H9 (cell line): Measurements from ENCODE around the gene GABBR2. TPM values are rescaled to one million over a fixed set of nuclear protein-coding genes. Genes with fewer than 3 reads are reported as not detected.

ENCODE experiments used
- DNase-seq: peaks from one replicate; pipeline ENCODE4 v3.0.0-alpha.2; 2017
- H2AFZ ChIP-seq: one replicate; pipeline ENCODE4 v1.6.1; 2013; ENCODE audit warnings: mild to moderate bottlenecking, low read length, control low read depth, moderate library complexity
- H2AK5ac ChIP-seq: 2 replicates; pipeline ENCODE4 v1.6.1; 2013; ENCODE audit warnings: low read length, control low read depth, mixed read lengths; ENCODE audit not compliant: insufficient read length
- H2BK120ac ChIP-seq: one replicate; pipeline ENCODE4 v1.6.1; 2013; ENCODE audit warnings: low read depth, mild to moderate bottlenecking, low read length, control low read depth, inconsistent platforms; ENCODE audit not compliant: poor library complexity, severe bottlenecking
- H2BK12ac ChIP-seq: 2 replicates; pipeline ENCODE4 v1.6.1; 2013; ENCODE audit warnings: low read length, control low read depth, mixed read lengths, low read depth; ENCODE audit not compliant: insufficient read length
- H2BK15ac ChIP-seq: 2 replicates; pipeline ENCODE4 v1.6.1; 2013; ENCODE audit warnings: low read depth, low read length, control low read depth
- H2BK20ac ChIP-seq: one replicate; pipeline ENCODE4 v1.6.1; 2013; ENCODE audit warnings: low read depth, mild to moderate bottlenecking, low read length, control low read depth, inconsistent platforms; ENCODE audit not compliant: poor library complexity, severe bottlenecking
- H2BK5ac ChIP-seq: 2 replicates; pipeline ENCODE4 v1.6.1; 2013; ENCODE audit warnings: low read length, control low read depth, mixed read lengths; ENCODE audit not compliant: insufficient read length
- H3K14ac ChIP-seq: 2 replicates; pipeline ENCODE4 v1.6.1; 2013; ENCODE audit warnings: low read length, control low read depth; ENCODE audit not compliant: insufficient read depth
- H3K18ac ChIP-seq: 2 replicates; pipeline ENCODE4 v1.6.1; 2013; ENCODE audit warnings: low read depth, mild to moderate bottlenecking, mixed read lengths, low read length, control low read depth; ENCODE audit not compliant: insufficient read length
- H3K23ac ChIP-seq: 2 replicates; pipeline ENCODE4 v1.6.1; 2013; ENCODE audit warnings: low read length, control low read depth, mixed read lengths, low read depth; ENCODE audit not compliant: insufficient read length
- H3K23me2 ChIP-seq: 2 replicates; pipeline ENCODE4 v1.6.1; 2013; ENCODE audit warnings: low read depth, mild to moderate bottlenecking, mixed read lengths, low read length, control low read depth; ENCODE audit not compliant: insufficient read length, poor library complexity, severe bottlenecking
- H3K27ac ChIP-seq: 2 replicates; pipeline ENCODE4 v1.5.1; 2013; ENCODE audit warnings: low read length, control low read depth, mixed read lengths, low read depth; ENCODE audit not compliant: insufficient read length
- H3K27me3 ChIP-seq: 2 replicates; pipeline ENCODE4 v1.6.1; 2013; ENCODE audit warnings: low read length, control low read depth, inconsistent platforms; ENCODE audit not compliant: insufficient read depth
- H3K4ac ChIP-seq: 2 replicates; pipeline ENCODE4 v1.6.1; 2013; ENCODE audit warnings: low read depth, mild to moderate bottlenecking, control low read depth, inconsistent platforms, low read length, moderate library complexity
- H3K4me1 ChIP-seq: 2 replicates; pipeline ENCODE4 v1.6.1; 2013; ENCODE audit warnings: low read length, control low read depth, inconsistent platforms; ENCODE audit not compliant: insufficient read depth
- H3K4me2 ChIP-seq: 2 replicates; pipeline ENCODE4 v1.6.1; 2013; ENCODE audit warnings: low read length, control low read depth, mixed read lengths; ENCODE audit not compliant: insufficient read length, insufficient read depth
- H3K56ac ChIP-seq: 2 replicates; pipeline ENCODE4 v1.6.1; 2013; ENCODE audit warnings: low read depth, mild to moderate bottlenecking, mixed read lengths, low read length, control low read depth; ENCODE audit not compliant: insufficient read length
- H3K79me1 ChIP-seq: 2 replicates; pipeline ENCODE4 v1.6.1; 2013; ENCODE audit warnings: low read depth, mild to moderate bottlenecking, moderate library complexity, low read length, control low read depth, inconsistent platforms; ENCODE audit not compliant: insufficient read depth, poor library complexity, severe bottlenecking
- H3K79me2 ChIP-seq: 2 replicates; pipeline ENCODE4 v1.6.1; 2013; ENCODE audit warnings: low read length, control low read depth, inconsistent platforms; ENCODE audit not compliant: insufficient read depth
- H3K9ac ChIP-seq: 2 replicates; pipeline ENCODE4 v1.6.1; 2013; ENCODE audit warnings: low read length, control low read depth, mixed read lengths; ENCODE audit not compliant: insufficient read length; ENCODE audit errors: extremely low read depth
- H3K9me3 ChIP-seq: one replicate; pipeline ENCODE4 v1.6.1; 2013; ENCODE audit warnings: low read depth, low read length, inconsistent platforms; ENCODE audit not compliant: control insufficient read depth
- H3T11ph ChIP-seq: one replicate; pipeline ENCODE4 v1.6.1; 2013; ENCODE audit warnings: mild to moderate bottlenecking, low read length, control low read depth, inconsistent platforms
- H4K20me1 ChIP-seq: one replicate; pipeline ENCODE4 v1.6.1; 2013; ENCODE audit not compliant: control insufficient read depth, insufficient read length, insufficient read depth
- H4K5ac ChIP-seq: 2 replicates; pipeline ENCODE4 v1.6.1; 2013; ENCODE audit warnings: low read depth, mild to moderate bottlenecking, mixed read lengths, low read length, control low read depth; ENCODE audit not compliant: insufficient read length
- H4K8ac ChIP-seq: replicated peaks from 2 replicates; pipeline ENCODE4 v1.6.1; 2013; ENCODE audit warnings: low read length, control low read depth, mixed read lengths, low read depth; ENCODE audit not compliant: insufficient read length
- H4K91ac ChIP-seq: 2 replicates; pipeline ENCODE4 v1.6.1; 2013; ENCODE audit warnings: low read depth, mild to moderate bottlenecking, moderate library complexity, mixed read lengths, low read length, control low read depth; ENCODE audit not compliant: insufficient read length
- H3K27ac Mint-ChIP-seq, 3 experiments: 2 replicates in 2 of 3; 3 replicates in 1 of 3; pipeline ENCODE4 v1.8.0; 2020 to 2021; ENCODE audit warnings: mixed read lengths in 3 of 3, mild to moderate bottlenecking in 1 of 3, moderate library complexity in 1 of 3
- H3K27me3 Mint-ChIP-seq: 2 replicates; pipeline ENCODE4 v1.8.0; 2021; ENCODE audit warnings: low read depth, mild to moderate bottlenecking, moderate library complexity, mixed read lengths
- H3K36me3 Mint-ChIP-seq, 3 experiments: 2 replicates in 2 of 3; 3 replicates in 1 of 3; pipeline ENCODE4 v1.8.0; 2020 to 2021; ENCODE audit warnings: low read depth in 3 of 3, mixed read lengths in 3 of 3; ENCODE audit not compliant: insufficient read depth in 1 of 3
- H3K4me1 Mint-ChIP-seq, 2 experiments: 2 replicates each; pipeline ENCODE4 v1.8.0; 2020; ENCODE audit warnings: mixed read lengths in 2 of 2
- H3K4me3 Mint-ChIP-seq, 2 experiments: 2 replicates in 1 of 2; 3 replicates in 1 of 2; pipeline ENCODE4 v1.8.0; 2020 to 2021; ENCODE audit warnings: mild to moderate bottlenecking in 2 of 2, mixed read lengths in 2 of 2, moderate library complexity in 1 of 2
- H3K9me3 Mint-ChIP-seq, 2 experiments: 2 replicates in 1 of 2; 3 replicates in 1 of 2; pipeline ENCODE4 v1.8.0; 2020; ENCODE audit warnings: mild to moderate bottlenecking in 2 of 2, mixed read lengths in 2 of 2, moderate library complexity in 1 of 2
- CTCF ChIP-seq: fragments of 200-600 bp; sonication (generic); conservative IDR thresholded peaks from 3 replicates; pipeline ENCODE4 v1.8.0; 2021; ENCODE audit warnings: antibody characterized with exemption, mild to moderate bottlenecking
- total RNA-seq: library from RNA; stranded (reverse); gene quantifications from 2 replicates; pipeline ENCODE4 v1.2.1, GENCODE V29; 2021

GABBR2 gene
- total RNA-seq, 1 experiment from 2014 or later = 0.66 TPM

GRCh38 chr9:98559561-98559960 lies 149.2 kb downstream of the GABBR2 start:
- no peak overlapping the region for H3K27ac ChIP-seq
- no peak overlapping the region for H2AK5ac ChIP-seq
- H2BK12ac ChIP-seq = no peak overlapping the region
- H2BK5ac ChIP-seq = no peak overlapping the region
- no peak overlapping the region for H4K5ac ChIP-seq
- H3K4me2 ChIP-seq = no peak overlapping the region
- no peaks in the 10 kb centered on the region for H3K9me3 ChIP-seq
- no peak overlapping the region for H3K18ac ChIP-seq
- H4K20me1 ChIP-seq = no peaks in the 10 kb centered on the region
- no peak overlapping the region for H2BK15ac ChIP-seq
- H3K56ac ChIP-seq = no peak overlapping the region
- no peak for TF ChIP-seq CTCF
- H3K4me3 Mint-ChIP-seq = no peak overlapping the region
- no peak overlapping the region for H3K4ac ChIP-seq
- no peak overlapping the region for H3K14ac ChIP-seq
- H3K9ac ChIP-seq = no peak overlapping the region
- H2AFZ ChIP-seq = no peak overlapping the region
- no peak overlapping the region for H3K23ac ChIP-seq
- H3K36me3 Mint-ChIP-seq = no peaks in the 10 kb centered on the region
- H3K9me3 Mint-ChIP-seq = no peaks in the 10 kb centered on the region; a peak in 1 of 5 replicates
- H2BK20ac ChIP-seq = no peak overlapping the region
- no peak for DNase-seq
- H3K27ac Mint-ChIP-seq = no peak overlapping the region
- no peaks in the 10 kb centered on the region for H3K4me1 Mint-ChIP-seq
- H3K23me2 ChIP-seq = no peaks in the 10 kb centered on the region
- H3K4me1 ChIP-seq = no peaks in the 10 kb centered on the region
- H3T11ph ChIP-seq = no peak overlapping the region
- H3K79me1 ChIP-seq = no peaks in the 10 kb centered on the region
- no peak overlapping the region for H4K91ac ChIP-seq
- peaks cover 1% of the 10 kb centered on the region for H3K27me3 Mint-ChIP-seq
- no peaks in the 10 kb centered on the region for H3K79me2 ChIP-seq
- no peaks in the 10 kb centered on the region for H3K27me3 ChIP-seq
- no peak overlapping the region for H2BK120ac ChIP-seq
- H4K8ac ChIP-seq = no peak overlapping the region
